GM12891 (cell line): ENCODE measurements around the gene PPP1R3G.

Experiments used
- DNase-seq: peaks from one replicate; pipeline ENCODE4 v3.0.0; 2011; ENCODE audit warnings: low spot score; ENCODE audit not compliant: insufficient read length
- FAIRE-seq: peaks from 2 replicates; lab custom pipeline; 2011; peaks lifted over from hg19 to GRCh38; lab: Jason Lieb, UNC
- PAX5 ChIP-seq: IDR thresholded peaks from 2 replicates; pipeline ENCODE4 v1.6.1; 2011; ENCODE audit warnings: low read length, moderate library complexity, mild to moderate bottlenecking; ENCODE audit not compliant: insufficient read depth, severe bottlenecking
- POLR2A ChIP-seq: IDR thresholded peaks from 2 replicates; pipeline ENCODE4 v1.6.1; 2011; ENCODE audit warnings: low read depth, low read length, control low read depth
- POLR2AphosphoS5 ChIP-seq: IDR thresholded peaks from 2 replicates; pipeline ENCODE4 v1.6.1; 2011; ENCODE audit warnings: low read depth, low read length, control low read depth
- POU2F2 ChIP-seq: IDR thresholded peaks from 2 replicates; pipeline ENCODE4 v1.6.1; 2011; ENCODE audit warnings: low read depth, mild to moderate bottlenecking, control low read depth, low read length, moderate library complexity
- SPI1 ChIP-seq: IDR thresholded peaks from 2 replicates; pipeline ENCODE4 v1.6.1; 2011; ENCODE audit warnings: low read depth, low read length, control low read depth
- TAF1 ChIP-seq: IDR thresholded peaks from 2 replicates; pipeline ENCODE4 v1.6.1; 2011; ENCODE audit warnings: low read depth, low read length, control low read depth

PPP1R3G gene

GRCh38 chr6:5124526-5124925, 39.4 kb downstream of the PPP1R3G start:
- TF ChIP-seq TAF1 (no peak), POLR2A (no peak), POLR2AphosphoS5 (no peak), POU2F2 (no peak), SPI1 (no peak), PAX5 (no peak)
- no peak for DNase-seq
- no peak for FAIRE-seq

- FAIRE-seq (no peak), DNase-seq (no peak)
- TF ChIP-seq TAF1 (no peak), SPI1 (no peak), PAX5 (no peak), POLR2A (no peak), POU2F2 (no peak), POLR2AphosphoS5 (no peak)
Observed at GRCh38 chr6:5125152-5126006, 40.2 kb downstream of the PPP1R3G start.

- DNase-seq (no peak), FAIRE-seq (no peak)
- TF ChIP-seq POLR2A (no peak), SPI1 (no peak), POLR2AphosphoS5 (no peak), POU2F2 (no peak), PAX5 (no peak), TAF1 (no peak)
Observed at GRCh38 chr6:5126214-5126613, 41.1 kb downstream of the PPP1R3G start.

GRCh38 chr6:5127106-5127687, 42.1 kb downstream of the PPP1R3G start:
- DNase-seq (no peak), FAIRE-seq (no peak)
- no peak for TF ChIP-seq POLR2AphosphoS5
- TF ChIP-seq SPI1: no peak
- no peak for TF ChIP-seq POU2F2
- TF ChIP-seq PAX5: no peak

GRCh38 chr6:5128351-5128750, 43.2 kb downstream of the PPP1R3G start:
- DNase-seq (no peak), FAIRE-seq (no peak)
- TF ChIP-seq POLR2A (no peak), SPI1 (no peak)

- FAIRE-seq (no peak), DNase-seq (no peak)
- no peak for TF ChIP-seq PAX5
Observed at GRCh38 chr6:5130135-5130866, 45.2 kb downstream of the PPP1R3G start.

- FAIRE-seq (peak; percentile 86), DNase-seq (no peak)
- TF ChIP-seq PAX5 (no peak), SPI1 (no peak), POU2F2 (no peak), POLR2AphosphoS5 (no peak), POLR2A (no peak), TAF1 (no peak)
Observed at GRCh38 chr6:5132731-5133130, 47.6 kb downstream of the PPP1R3G start.

- FAIRE-seq: peak; percentile 41
- no peak for TF ChIP-seq TAF1
- no peak for TF ChIP-seq PAX5
- no peak for TF ChIP-seq POU2F2
- no peak for TF ChIP-seq POLR2A
- TF ChIP-seq SPI1: no peak
- no peak for TF ChIP-seq POLR2AphosphoS5
- no peak for DNase-seq
Observed at GRCh38 chr6:5133943-5134342, 48.8 kb downstream of the PPP1R3G start.

- DNase-seq (no peak), FAIRE-seq (peak; percentile 28)
- no peak for TF ChIP-seq POLR2A
- TF ChIP-seq POLR2AphosphoS5: no peak
- no peak for TF ChIP-seq POU2F2
- TF ChIP-seq SPI1: no peak
- no peak for TF ChIP-seq PAX5
- TF ChIP-seq TAF1: no peak
Observed at GRCh38 chr6:5135788-5136376, 50.7 kb downstream of the PPP1R3G start.

- FAIRE-seq (no peak), DNase-seq (no peak)
- TF ChIP-seq POLR2A (no peak), PAX5 (no peak), TAF1 (no peak), POU2F2 (no peak), SPI1 (no peak), POLR2AphosphoS5 (no peak)
Observed at GRCh38 chr6:5136851-5137250, 51.7 kb downstream of the PPP1R3G start.
